Panc1 (cell line): ENCODE data around the gene IL4.

Experiments
- REST ChIP-seq, 2 experiments: IDR thresholded peaks; 2 replicates each; pipeline ENCODE4 v1.6.1; 2011 to 2012; ENCODE audit warnings: low read depth in 2 of 2, control low read depth in 1 of 2, low read length in 1 of 2, mild to moderate bottlenecking in 1 of 2, moderate library complexity in 1 of 2; ENCODE audit not compliant: insufficient read depth in 1 of 2
- TF ChIP-seq, protein P1 (sequence below): fragments of 450-650 bp; IDR thresholded peaks from 2 replicates; pipeline ENCODE4 v1.5.1; 2017; ENCODE audit warnings: mild to moderate bottlenecking

GRCh38 chr5:132729896-132730295, 56.1 kb downstream of the IL4 start:
- TF ChIP-seq, protein P1, sequence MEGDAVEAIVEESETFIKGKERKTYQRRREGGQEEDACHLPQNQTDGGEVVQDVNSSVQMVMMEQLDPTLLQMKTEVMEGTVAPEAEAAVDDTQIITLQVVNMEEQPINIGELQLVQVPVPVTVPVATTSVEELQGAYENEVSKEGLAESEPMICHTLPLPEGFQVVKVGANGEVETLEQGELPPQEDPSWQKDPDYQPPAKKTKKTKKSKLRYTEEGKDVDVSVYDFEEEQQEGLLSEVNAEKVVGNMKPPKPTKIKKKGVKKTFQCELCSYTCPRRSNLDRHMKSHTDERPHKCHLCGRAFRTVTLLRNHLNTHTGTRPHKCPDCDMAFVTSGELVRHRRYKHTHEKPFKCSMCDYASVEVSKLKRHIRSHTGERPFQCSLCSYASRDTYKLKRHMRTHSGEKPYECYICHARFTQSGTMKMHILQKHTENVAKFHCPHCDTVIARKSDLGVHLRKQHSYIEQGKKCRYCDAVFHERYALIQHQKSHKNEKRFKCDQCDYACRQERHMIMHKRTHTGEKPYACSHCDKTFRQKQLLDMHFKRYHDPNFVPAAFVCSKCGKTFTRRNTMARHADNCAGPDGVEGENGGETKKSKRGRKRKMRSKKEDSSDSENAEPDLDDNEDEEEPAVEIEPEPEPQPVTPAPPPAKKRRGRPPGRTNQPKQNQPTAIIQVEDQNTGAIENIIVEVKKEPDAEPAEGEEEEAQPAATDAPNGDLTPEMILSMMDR: no peak
- no peak for TF ChIP-seq REST (IDR thresholded peaks at IDR 0.05; ENCODE audit: insufficient read depth in 1 of 2, low read depth in 2 of 2, low read length in 1 of 2)
